LNCaP clone FGC (cell line): ENCODE data around the gene RHOF.
"Not testable (repeated sequence)": the region's sequence is repeated elsewhere in the genome, so short reads cannot be mapped to it uniquely, and the experiment has no call there.

ENCODE experiments used
- DNase-seq: peaks from one replicate; pipeline ENCODE4 v3.0.0-alpha.2; 2011; ENCODE audit warnings: low read depth
- H3K4me3 ChIP-seq: 2 replicates; pipeline ENCODE4 v1.5.1; 2011; ENCODE audit warnings: mild to moderate bottlenecking, low read depth, low read length, control low read depth
- TF ChIP-seq, protein P1 (sequence below): IDR thresholded peaks from 2 replicates; pipeline ENCODE4 v1.5.1; 2012; ENCODE audit warnings: mild to moderate bottlenecking; ENCODE audit not compliant: control insufficient read depth, insufficient read depth; ENCODE audit errors: extremely low read depth

RHOF gene

DNA sequence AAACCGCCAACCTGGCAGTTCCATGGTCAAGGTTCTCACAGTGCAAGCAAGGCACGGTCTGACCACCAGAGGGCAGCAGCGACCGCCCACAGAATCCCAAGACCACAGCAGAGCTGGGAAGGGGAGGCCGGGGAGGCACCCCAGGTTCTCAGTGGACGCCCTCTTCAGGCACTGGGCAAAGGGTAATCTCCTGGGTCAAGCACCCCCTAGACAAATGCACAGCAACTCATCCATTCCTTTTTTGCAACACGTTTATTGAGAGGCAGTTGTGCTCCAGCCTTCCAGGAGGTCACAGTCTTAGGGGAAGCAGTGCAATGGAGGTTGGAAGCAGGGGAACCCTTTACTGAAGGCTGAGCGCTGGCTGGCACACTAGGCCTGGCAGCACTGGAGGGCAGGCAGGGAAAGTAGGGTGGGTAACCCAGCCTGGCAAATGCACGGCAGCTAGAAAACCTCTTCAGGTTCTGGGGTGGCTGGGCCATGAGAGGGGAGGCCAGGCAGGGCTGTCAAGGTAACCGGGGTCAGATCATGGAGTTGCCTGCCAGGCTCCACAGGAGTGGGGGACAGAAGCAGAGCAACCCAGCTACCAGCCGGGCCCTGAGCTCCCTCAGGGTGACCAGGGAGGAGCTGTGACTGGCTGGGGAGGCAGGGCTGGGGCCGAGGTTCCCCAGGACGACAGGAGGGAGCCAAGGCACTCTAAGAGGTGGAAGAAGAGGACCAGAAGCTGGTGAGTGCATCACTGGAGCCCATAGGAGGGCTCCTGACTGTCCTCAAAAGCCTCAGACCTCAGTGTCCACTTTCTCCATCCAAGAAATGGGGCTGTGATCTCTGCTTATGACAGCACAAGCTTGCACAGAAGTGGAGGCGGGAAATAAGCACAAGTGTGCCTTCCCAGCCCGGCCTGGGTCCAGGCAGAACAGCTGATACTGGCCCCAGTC is 1.8 kb upstream of the RHOF start:
- TF ChIP-seq, protein P1, sequence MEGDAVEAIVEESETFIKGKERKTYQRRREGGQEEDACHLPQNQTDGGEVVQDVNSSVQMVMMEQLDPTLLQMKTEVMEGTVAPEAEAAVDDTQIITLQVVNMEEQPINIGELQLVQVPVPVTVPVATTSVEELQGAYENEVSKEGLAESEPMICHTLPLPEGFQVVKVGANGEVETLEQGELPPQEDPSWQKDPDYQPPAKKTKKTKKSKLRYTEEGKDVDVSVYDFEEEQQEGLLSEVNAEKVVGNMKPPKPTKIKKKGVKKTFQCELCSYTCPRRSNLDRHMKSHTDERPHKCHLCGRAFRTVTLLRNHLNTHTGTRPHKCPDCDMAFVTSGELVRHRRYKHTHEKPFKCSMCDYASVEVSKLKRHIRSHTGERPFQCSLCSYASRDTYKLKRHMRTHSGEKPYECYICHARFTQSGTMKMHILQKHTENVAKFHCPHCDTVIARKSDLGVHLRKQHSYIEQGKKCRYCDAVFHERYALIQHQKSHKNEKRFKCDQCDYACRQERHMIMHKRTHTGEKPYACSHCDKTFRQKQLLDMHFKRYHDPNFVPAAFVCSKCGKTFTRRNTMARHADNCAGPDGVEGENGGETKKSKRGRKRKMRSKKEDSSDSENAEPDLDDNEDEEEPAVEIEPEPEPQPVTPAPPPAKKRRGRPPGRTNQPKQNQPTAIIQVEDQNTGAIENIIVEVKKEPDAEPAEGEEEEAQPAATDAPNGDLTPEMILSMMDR, result peak; percentile 93
- no peak for DNase-seq
- H3K4me3 ChIP-seq, result peak overlapping the region; percentile 68

DNA sequence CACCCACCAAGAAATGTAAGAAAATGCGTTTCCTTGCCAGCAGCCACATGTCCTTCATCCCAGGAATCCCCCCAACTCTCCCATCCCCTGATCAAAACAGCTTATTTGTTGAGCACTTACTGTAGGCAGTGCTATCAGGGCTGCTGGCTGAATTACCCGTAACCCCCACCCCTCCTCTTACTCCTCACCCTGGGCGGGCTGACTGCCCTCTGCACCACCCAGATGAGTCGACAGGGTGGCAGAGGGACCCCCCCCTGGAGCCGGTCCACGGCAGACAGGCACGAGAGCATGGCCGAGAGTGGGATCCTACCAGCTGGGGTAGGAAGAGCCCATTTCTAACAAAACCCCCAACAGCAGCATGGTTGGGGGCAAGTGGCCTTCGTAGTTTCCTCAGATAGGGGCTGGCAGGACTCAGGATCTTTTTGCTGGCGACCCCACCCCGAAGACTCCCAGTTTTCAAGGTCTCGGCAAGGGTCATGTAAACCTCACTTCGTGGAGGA is 1.1 kb upstream of the RHOF start:
- no peak for DNase-seq
- TF ChIP-seq, protein P1, result no peak
- H3K4me3 ChIP-seq, result peak overlapping the region; percentile 68

GRCh38 chr12:121793838-121794533 is 498 bp upstream of the RHOF start:
- H3K4me3 ChIP-seq, result peak overlapping the region; percentile 68
- peak; percentile 70 for DNase-seq
- TF ChIP-seq, protein P1, result peak; percentile 99

DNA sequence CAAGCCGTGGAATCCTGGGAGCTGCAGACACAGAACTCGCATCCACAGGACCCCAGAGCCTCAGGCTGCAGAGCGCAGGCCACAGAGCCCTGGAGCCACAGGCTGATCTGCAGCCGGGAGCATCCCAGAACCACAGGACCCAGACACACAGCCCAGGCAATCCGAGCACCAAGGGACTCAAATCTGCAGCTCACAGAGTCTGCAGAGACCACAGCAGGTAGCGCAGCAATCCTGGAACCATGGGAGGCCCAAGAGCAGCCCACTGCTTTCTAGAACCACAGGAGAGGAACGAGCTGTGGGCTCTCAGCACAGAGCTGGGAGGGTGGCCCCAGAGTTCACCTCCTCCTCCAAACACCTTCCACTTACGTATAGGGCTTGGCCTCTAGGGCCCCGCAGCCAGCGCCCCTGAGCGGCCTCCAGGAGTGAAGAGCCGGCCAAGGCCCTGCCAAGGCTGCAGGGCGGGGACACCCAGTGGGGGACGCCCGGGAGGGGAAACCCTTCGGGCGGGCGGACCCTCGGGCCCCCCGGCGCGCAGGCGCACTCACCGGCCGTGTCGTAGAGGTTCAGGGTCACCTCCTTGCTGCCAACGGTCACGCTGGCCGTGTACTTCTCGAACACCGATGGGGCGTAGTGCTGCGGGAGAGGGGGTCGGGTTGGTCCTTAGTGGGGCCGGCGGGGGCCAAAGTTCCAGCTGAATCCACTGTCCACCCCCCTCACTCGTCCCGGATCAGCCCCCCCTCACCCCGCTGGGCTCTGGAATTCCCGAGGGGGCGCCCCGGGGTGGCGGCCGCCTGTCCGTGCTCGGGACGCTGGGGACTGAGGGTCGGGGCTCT is 665 bp downstream of the RHOF start:
- peak overlapping the region; percentile 68 for H3K4me3 ChIP-seq
- no peak for DNase-seq

DNA sequence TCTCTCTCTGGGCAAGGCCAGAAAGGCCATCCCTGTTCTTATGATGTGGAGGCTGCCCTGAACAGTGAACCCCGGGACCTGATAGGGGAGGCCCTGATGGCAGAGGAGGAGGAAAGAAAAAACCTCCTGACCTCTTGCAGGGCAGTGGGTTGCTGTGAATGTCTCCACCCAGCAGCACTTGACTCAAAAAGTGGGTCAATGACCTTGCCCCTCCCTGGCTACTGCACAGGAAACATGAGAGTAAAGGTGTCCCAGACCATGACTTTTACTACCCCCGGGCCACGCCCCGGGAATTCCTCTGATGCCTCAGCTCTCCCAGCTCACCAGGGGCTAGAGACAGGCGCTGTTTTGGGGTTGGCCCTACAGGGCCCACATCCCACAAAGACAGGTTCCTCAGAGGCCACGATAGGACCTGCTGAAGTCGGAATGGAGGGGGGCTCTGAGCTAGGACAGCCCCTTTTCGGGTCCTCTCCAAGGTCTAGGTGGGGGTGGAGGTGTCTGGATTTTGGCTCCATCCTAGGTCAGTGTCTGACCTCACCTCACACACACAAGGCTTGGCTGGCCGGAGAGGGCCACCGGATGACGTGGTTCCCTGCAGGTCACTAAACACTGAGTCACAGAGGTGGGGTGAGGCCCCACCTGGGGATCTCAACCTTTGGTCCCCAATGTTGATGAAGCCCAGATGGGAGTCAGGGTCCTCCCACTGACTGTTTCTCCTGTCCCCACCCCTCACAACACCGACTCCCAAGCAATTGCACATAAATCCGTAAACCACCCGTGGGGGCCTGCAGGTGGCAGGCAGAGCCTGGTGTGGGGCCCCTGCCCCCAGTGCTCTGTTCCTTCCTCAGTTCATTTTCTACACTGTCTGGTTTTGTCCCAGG is 1.6 kb downstream of the RHOF start:
- H3K4me3 ChIP-seq, result no peak overlapping the region
- DNase-seq, result no peak
- TF ChIP-seq, protein P1, result no peak

More for the DNA sequence above, 665 bp downstream of the RHOF start:
- TF ChIP-seq, protein P1, result no peak

DNA sequence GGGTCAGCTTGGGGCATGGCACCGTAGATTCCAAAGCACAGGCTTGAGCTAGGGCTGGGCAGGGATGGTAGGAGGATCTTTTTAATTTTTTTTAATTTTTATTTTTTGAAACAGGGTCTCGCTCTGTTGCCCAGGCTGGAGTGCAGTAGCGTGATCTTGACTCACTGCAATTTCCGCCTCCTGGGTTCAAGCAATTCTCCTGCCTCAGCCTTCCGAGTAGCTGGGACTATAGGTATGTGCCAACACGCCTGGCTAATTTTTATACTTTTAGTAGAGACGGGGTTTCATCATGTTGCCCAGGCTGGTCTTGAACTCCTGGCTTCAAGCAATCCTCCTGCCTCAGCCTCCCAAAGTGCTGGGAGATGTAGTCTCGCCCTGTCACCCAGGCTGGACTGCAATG is 2.7 kb downstream of the RHOF start:
- not testable (repeated sequence) for H3K4me3 ChIP-seq, DNase-seq
